ENCODE results near the gene KIF19.

Gene KIF19

GRCh38 chr17:74332763-74333283 lies 6.8 kb downstream of the KIF19 start:
- TF ChIP-seq ZFP30 (CRISPR knock-in tag; IDR thresholded peaks at IDR 0.05): no peak
- no peak for TF ChIP-seq OSR1 (CRISPR knock-in tag; IDR thresholded peaks at IDR 0.05)
- TF ChIP-seq ISL1 (CRISPR knock-in tag; IDR thresholded peaks at IDR 0.05): no peak
- TF ChIP-seq ESRRG (CRISPR knock-in tag; IDR thresholded peaks at IDR 0.05): no peak
- TF ChIP-seq ZNF8 (CRISPR knock-in tag; IDR thresholded peaks at IDR 0.05): no peak
- TF ChIP-seq PPARA (CRISPR knock-in tag; IDR thresholded peaks at IDR 0.05; ENCODE audit: borderline replicate concordance): no peak
- TF ChIP-seq CSDC2 (CRISPR knock-in tag; IDR thresholded peaks at IDR 0.05): no peak
- no peak for TF ChIP-seq ARNTL (CRISPR knock-in tag; IDR thresholded peaks at IDR 0.05; ENCODE audit: borderline replicate concordance, low read depth)
- no peak for TF ChIP-seq POU6F1 (CRISPR knock-in tag; IDR thresholded peaks at IDR 0.05; ENCODE audit: borderline replicate concordance, low read depth)
- no peak for ATAC-seq

GRCh38 chr17:74334393-74335039 lies 8.5 kb downstream of the KIF19 start:
- ATAC-seq: no peak
- no peak for TF ChIP-seq OSR1 (CRISPR knock-in tag; IDR thresholded peaks at IDR 0.05)

GRCh38 chr17:74335529-74336062 lies 9.6 kb downstream of the KIF19 start:
- no peak for TF ChIP-seq CSRNP3 (CRISPR knock-in tag; IDR thresholded peaks at IDR 0.05)
- no peak for TF ChIP-seq RARB (CRISPR knock-in tag; IDR thresholded peaks at IDR 0.05)
- no peak for TF ChIP-seq SNAI2 (CRISPR knock-in tag; IDR thresholded peaks at IDR 0.05)
- no peak for TF ChIP-seq ESRRG (CRISPR knock-in tag; IDR thresholded peaks at IDR 0.05)
- TF ChIP-seq OSR1 (CRISPR knock-in tag; IDR thresholded peaks at IDR 0.05): no peak
- no peak for TF ChIP-seq PATZ1 (CRISPR knock-in tag; IDR thresholded peaks at IDR 0.05; ENCODE audit: borderline replicate concordance)
- TF ChIP-seq CREB5 (CRISPR knock-in tag; IDR thresholded peaks at IDR 0.05; ENCODE audit: low read depth): no peak
- no peak for TF ChIP-seq ZNF565 (CRISPR knock-in tag; conservative IDR thresholded peaks at IDR 0.05; ENCODE audit: low read depth)
- no peak for TF ChIP-seq CSDC2 (CRISPR knock-in tag; IDR thresholded peaks at IDR 0.05)
- no peak for TF ChIP-seq BACH2 (CRISPR knock-in tag; IDR thresholded peaks at IDR 0.05; ENCODE audit: borderline replicate concordance)
- no peak for TF ChIP-seq ARNTL (CRISPR knock-in tag; IDR thresholded peaks at IDR 0.05; ENCODE audit: borderline replicate concordance, low read depth)
- no peak for TF ChIP-seq TCF4 (CRISPR knock-in tag; IDR thresholded peaks at IDR 0.05; ENCODE audit: borderline replicate concordance)
- no peak for TF ChIP-seq TSHZ2 (CRISPR knock-in tag; IDR thresholded peaks at IDR 0.05)
- no peak for TF ChIP-seq ZC3H10 (CRISPR knock-in tag; IDR thresholded peaks at IDR 0.05)
- TF ChIP-seq ZFP30 (CRISPR knock-in tag; IDR thresholded peaks at IDR 0.05): no peak

More at GRCh38 chr17:74335529-74336062, 9.6 kb downstream of the KIF19 start:
- ATAC-seq: no peak
